Measurements from ENCODE around the gene SIM2. TPM values are rescaled to one million over a fixed set of nuclear protein-coding genes. Genes with fewer than 3 reads are reported as not detected.

SIM2 gene
- total RNA-seq, 2 experiments from 2014 or later, result not detected

DNA sequence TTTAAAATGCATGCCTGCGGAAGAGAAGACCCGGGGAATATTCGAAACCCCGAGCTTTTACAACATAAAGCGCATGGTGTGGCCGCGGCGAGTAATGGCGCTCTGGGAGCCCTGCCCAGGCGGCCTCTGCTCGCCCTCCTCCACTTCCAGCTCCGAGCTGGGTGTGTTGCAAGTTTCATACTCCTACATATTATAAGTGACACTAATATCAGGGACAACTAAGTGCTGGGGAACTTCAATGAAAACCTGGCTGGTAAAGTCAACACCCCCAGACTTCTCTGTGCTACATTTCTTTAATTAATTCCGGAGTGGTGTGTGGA is 11.8 kb downstream of the SIM2 start:
- intact Hi-C loops (cut with micrococcal nuclease; ENCODE audit: unreplicated experiment), result no loop called here
- peak; percentile 1 for DNase-seq (ENCODE audit: low spot score)
- no peaks in the 10 kb centered on the region for H3K36me3 ChIP-seq (ENCODE audit: insufficient read depth, low read length)
- H2AFZ ChIP-seq (ENCODE audit: low read length), result no peak overlapping the region
- POLR2A ChIA-PET, result interaction anchor here (0.5 to 1.2 kb wide), 3 partner anchors 22 to 209 kb away, joined by 3 to 4 read pairs (median 4); no protein-coding TSS in a partner anchor
- no peaks in the 10 kb centered on the region for H3K9me2 ChIP-seq (ENCODE audit: insufficient read depth, low read length)
- H3K4me1 ChIP-seq (ENCODE audit: insufficient read depth, low read length, poor library complexity, severe bottlenecking), result no peaks in the 10 kb centered on the region
- H4K20me1 ChIP-seq (ENCODE audit: insufficient read depth, low read length), result no peaks in the 10 kb centered on the region
- no peak overlapping the region for H3K4me3 ChIP-seq (ENCODE audit: low read depth, low read length, poor library complexity, severe bottlenecking)
- CTCF ChIA-PET (ENCODE audit: unreplicated experiment), result no interaction called here
- no peaks in the 10 kb centered on the region for H3K79me2 ChIP-seq (ENCODE audit: insufficient read depth, low read depth, low read length)
- no TSS peak for BruUV-seq (replicated peaks)
- no peaks in the 10 kb centered on the region for H3K9me3 ChIP-seq (ENCODE audit: low read length)
- no peak overlapping the region for H3K4me2 ChIP-seq (ENCODE audit: low read length)
- no peak overlapping the region for H3K27ac ChIP-seq (ENCODE audit: low read depth, low read length, poor library complexity, severe bottlenecking)
- TF ChIP-seq, protein P1, sequence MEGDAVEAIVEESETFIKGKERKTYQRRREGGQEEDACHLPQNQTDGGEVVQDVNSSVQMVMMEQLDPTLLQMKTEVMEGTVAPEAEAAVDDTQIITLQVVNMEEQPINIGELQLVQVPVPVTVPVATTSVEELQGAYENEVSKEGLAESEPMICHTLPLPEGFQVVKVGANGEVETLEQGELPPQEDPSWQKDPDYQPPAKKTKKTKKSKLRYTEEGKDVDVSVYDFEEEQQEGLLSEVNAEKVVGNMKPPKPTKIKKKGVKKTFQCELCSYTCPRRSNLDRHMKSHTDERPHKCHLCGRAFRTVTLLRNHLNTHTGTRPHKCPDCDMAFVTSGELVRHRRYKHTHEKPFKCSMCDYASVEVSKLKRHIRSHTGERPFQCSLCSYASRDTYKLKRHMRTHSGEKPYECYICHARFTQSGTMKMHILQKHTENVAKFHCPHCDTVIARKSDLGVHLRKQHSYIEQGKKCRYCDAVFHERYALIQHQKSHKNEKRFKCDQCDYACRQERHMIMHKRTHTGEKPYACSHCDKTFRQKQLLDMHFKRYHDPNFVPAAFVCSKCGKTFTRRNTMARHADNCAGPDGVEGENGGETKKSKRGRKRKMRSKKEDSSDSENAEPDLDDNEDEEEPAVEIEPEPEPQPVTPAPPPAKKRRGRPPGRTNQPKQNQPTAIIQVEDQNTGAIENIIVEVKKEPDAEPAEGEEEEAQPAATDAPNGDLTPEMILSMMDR (conservative IDR thresholded peaks at IDR 0.05; ENCODE audit: low read length), result no peak
- TF ChIP-seq EZH2phosphoT487 (IDR thresholded peaks at IDR 0.05; ENCODE audit: borderline replicate concordance, low read depth, low read length), result no peak

DNA sequence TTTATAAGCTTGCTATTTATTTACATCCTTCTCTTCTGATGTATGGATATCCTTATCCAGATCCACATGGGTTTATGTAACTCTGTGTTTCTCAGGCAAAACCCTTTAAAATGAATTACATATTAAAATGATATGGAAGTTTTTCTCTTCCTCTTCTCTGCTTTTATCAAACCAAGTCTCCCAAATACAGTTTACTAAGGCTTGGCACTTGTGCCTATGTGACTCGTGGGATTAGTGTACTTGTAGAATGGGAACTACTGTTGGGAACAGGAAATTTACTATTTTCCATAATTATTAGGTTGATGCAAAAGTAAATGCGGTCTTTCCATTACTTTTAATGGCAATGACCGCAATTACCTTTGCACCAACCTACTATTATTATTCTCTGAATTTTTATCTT is 14.8 kb downstream of the SIM2 start:
- intact Hi-C loops (cut with micrococcal nuclease; ENCODE audit: unreplicated experiment), result no loop called here
- Histone ChIP-seq H3K4me2 (ENCODE audit: low read length) (no peak overlapping the region), H3K9me2 (ENCODE audit: insufficient read depth, low read length) (no peaks in the 10 kb centered on the region), H3K79me2 (ENCODE audit: insufficient read depth, low read depth, low read length) (no peaks in the 10 kb centered on the region), H3K36me3 (ENCODE audit: insufficient read depth, low read length) (no peaks in the 10 kb centered on the region), H3K4me1 (ENCODE audit: insufficient read depth, low read length, poor library complexity, severe bottlenecking) (no peaks in the 10 kb centered on the region), H3K27ac (ENCODE audit: low read depth, low read length, poor library complexity, severe bottlenecking) (no peak overlapping the region), H3K4me3 (ENCODE audit: low read depth, low read length, poor library complexity, severe bottlenecking) (no peak overlapping the region), H3K9me3 (ENCODE audit: low read length) (no peaks in the 10 kb centered on the region), H4K20me1 (ENCODE audit: insufficient read depth, low read length) (no peaks in the 10 kb centered on the region; the same call in 1 of the 2 replicates), H2AFZ (ENCODE audit: low read length) (no peak overlapping the region)
- POLR2A ChIA-PET, result no interaction called here
- CTCF ChIA-PET (ENCODE audit: unreplicated experiment), result no interaction called here
- no peak for DNase-seq (ENCODE audit: low spot score)
- no TSS peak for BruUV-seq (replicated peaks)
- TF ChIP-seq EZH2phosphoT487 (IDR thresholded peaks at IDR 0.05; ENCODE audit: borderline replicate concordance, low read depth, low read length), result no peak
- TF ChIP-seq, protein P1 (conservative IDR thresholded peaks at IDR 0.05; ENCODE audit: low read length), result no peak

DNA sequence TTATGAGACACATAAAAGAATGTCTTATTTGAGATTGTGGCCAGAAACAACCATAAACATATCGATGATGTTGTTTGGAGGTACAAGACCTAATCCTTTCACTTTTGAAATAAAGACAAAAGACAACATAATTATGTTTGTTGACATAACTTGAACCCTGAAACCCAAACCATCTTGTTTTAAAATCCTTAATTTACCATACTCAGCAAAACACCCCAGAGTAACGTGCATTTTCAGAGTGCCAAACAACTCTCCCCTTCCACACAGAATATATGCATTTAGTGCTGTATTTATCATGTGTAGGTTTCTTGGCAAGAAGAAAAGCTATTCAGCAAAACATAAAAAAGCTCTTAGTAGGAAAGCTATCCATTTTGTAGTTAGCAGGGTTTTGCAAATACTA is 17.5 kb downstream of the SIM2 start:
- Histone ChIP-seq H3K4me3 (ENCODE audit: low read depth, low read length, poor library complexity, severe bottlenecking) (no peak overlapping the region), H3K4me1 (ENCODE audit: insufficient read depth, low read length, poor library complexity, severe bottlenecking) (no peaks in the 10 kb centered on the region), H3K79me2 (ENCODE audit: insufficient read depth, low read depth, low read length) (no peaks in the 10 kb centered on the region), H3K27ac (ENCODE audit: low read depth, low read length, poor library complexity, severe bottlenecking) (no peak overlapping the region), H3K4me2 (ENCODE audit: low read length) (no peak overlapping the region), H4K20me1 (ENCODE audit: insufficient read depth, low read length) (no peaks in the 10 kb centered on the region; the same call in 1 of the 2 replicates), H3K9me2 (ENCODE audit: insufficient read depth, low read length) (no peaks in the 10 kb centered on the region), H3K9me3 (ENCODE audit: low read length) (no peaks in the 10 kb centered on the region), H3K36me3 (ENCODE audit: insufficient read depth, low read length) (no peaks in the 10 kb centered on the region), H2AFZ (ENCODE audit: low read length) (no peak overlapping the region)
- BruUV-seq (replicated peaks), result no TSS peak
- TF ChIP-seq, protein P1 (conservative IDR thresholded peaks at IDR 0.05; ENCODE audit: low read length), result no peak
- TF ChIP-seq EZH2phosphoT487 (IDR thresholded peaks at IDR 0.05; ENCODE audit: borderline replicate concordance, low read depth, low read length), result no peak
- ChIA-PET CTCF (ENCODE audit: unreplicated experiment) (no interaction called here), POLR2A (interaction anchor here (0.5 to 0.6 kb wide), 2 partner anchors 266 to 330 kb away, joined by 3 to 4 read pairs; no protein-coding TSS in a partner anchor)
- no peak for DNase-seq (ENCODE audit: low spot score)
- intact Hi-C loops (cut with micrococcal nuclease; ENCODE audit: unreplicated experiment), result no loop called here

Data from OCI-LY7 (cell line).